Hepatocyte (in vitro differentiated cells): ENCODE results near the gene MCHR2.

ENCODE experiments used
- EZH2 ChIP-seq: fragments of 200-600 bp; sonication (generic); IDR thresholded peaks from 2 replicates; pipeline ENCODE4 v1.6.1; 2016; ENCODE audit warnings: antibody characterized with exemption, mild to moderate bottlenecking, borderline replicate concordance
- TF ChIP-seq, protein P1 (sequence below): fragments of 200-600 bp; sonication (generic); IDR thresholded peaks from 2 replicates; pipeline ENCODE4 v1.5.1; 2016; ENCODE audit warnings: antibody characterized with exemption, mild to moderate bottlenecking; ENCODE audit not compliant: poor library complexity

DNA sequence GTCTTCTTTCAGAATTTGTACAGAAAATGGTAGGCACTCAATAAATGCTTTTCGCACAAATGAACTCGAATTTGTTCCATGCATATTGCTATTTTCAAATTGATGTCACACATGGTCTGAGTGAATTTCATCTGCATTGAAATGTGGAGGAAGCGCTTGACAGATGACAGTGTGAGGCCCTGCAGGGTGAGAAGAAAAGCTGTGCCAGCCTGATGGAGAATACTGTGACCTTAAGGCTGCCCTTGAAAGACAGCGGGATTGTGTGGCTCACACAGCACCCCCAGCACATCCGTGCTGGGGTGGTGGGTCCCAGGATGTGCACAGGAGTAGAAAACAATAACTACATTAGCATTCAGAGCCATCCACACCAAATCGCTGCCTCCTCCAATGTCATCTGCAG, 14.8 kb upstream of the MCHR2 start:
- TF ChIP-seq, protein P1, sequence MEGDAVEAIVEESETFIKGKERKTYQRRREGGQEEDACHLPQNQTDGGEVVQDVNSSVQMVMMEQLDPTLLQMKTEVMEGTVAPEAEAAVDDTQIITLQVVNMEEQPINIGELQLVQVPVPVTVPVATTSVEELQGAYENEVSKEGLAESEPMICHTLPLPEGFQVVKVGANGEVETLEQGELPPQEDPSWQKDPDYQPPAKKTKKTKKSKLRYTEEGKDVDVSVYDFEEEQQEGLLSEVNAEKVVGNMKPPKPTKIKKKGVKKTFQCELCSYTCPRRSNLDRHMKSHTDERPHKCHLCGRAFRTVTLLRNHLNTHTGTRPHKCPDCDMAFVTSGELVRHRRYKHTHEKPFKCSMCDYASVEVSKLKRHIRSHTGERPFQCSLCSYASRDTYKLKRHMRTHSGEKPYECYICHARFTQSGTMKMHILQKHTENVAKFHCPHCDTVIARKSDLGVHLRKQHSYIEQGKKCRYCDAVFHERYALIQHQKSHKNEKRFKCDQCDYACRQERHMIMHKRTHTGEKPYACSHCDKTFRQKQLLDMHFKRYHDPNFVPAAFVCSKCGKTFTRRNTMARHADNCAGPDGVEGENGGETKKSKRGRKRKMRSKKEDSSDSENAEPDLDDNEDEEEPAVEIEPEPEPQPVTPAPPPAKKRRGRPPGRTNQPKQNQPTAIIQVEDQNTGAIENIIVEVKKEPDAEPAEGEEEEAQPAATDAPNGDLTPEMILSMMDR: no peak
- no peak for TF ChIP-seq EZH2
